Stimulated activated CD4-positive, alpha-beta T cell treated with anti-CD3 and anti-CD28 coated beads, Interleukin-1b, Interleukin-23, amount 100 ng/mL, for 24 hours (primary cell): ENCODE data around the gene SPAG7.
"Not testable (repeated sequence)": the region's sequence is repeated elsewhere in the genome, so short reads cannot be mapped to it uniquely, and the experiment has no call there.

ENCODE experiments used
- DNase-seq, 4 experiments: peaks; one replicate each; pipeline ENCODE4 v3.0.0-alpha.2; 2020; ENCODE audit warnings: low read depth in 4 of 4, low spot score in 1 of 4

SPAG7 gene

GRCh38 chr17:4938688-4939545, 28.7 kb downstream of the SPAG7 start:
- DNase-seq: no peak

DNA sequence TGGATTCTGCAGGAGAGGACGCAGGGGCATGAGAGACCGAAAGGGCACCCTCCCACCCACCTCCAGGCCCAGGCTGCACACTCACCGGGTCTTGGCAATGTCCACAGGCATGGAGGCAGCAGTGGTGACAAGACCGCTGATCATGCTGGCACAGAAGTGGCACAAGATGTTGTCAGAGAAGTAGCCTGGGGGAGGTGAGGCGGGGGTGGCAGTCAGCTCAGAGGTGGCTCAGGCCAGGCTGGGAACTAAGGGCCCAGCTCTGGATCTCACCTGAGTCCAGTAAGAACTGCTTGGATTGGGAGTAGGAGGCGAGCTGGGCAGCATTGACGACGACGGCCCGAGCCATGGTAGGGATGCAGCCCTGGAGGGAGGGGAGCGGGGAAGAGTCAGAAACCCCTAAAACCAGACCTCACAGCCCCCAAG, 29.5 kb downstream of the SPAG7 start:
- DNase-seq: no peak

DNA sequence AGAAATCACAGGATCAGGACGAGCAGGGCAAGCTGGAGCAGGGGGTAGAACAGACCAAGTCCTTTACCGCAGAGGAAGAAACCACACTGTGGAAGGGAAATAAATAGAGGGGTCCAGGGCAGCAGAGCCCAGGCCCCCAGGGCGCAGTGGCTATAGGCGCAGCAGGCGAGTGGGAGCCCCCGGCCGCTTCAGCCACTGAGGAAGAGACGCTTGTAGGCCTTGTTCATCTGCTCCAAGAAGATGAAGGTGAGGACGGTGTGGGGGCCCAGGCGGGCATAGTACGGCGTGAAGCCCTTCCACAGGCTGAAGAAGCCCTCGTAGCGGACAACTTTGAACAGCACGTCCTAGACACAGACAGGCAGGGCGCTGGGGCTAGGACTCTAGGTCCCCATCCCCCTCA, 30.1 kb downstream of the SPAG7 start:
- no peak for DNase-seq

DNA sequence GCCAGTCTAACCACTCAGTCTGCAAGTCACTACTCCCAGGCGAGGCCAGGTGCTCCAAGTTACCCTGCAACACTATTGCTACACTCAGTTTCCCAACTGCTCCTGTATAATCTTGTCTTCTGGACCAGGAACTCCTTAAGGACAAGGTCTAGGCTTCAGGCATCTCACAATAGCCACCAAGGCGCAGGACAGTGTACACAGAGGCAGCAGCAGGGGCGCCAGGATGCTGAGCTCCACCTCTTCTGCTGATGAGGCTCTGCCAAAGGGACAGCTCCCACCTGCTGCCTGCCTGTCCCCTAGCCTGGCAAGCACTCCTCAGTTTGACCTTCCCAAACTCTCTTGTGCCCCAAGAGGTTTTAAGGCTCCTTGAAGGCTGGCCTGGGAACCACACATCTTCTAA, 31.2 kb downstream of the SPAG7 start:
- DNase-seq: no peak

GRCh38 chr17:4935650-4936049, 32.0 kb downstream of the SPAG7 start:
- DNase-seq: no peak

DNA sequence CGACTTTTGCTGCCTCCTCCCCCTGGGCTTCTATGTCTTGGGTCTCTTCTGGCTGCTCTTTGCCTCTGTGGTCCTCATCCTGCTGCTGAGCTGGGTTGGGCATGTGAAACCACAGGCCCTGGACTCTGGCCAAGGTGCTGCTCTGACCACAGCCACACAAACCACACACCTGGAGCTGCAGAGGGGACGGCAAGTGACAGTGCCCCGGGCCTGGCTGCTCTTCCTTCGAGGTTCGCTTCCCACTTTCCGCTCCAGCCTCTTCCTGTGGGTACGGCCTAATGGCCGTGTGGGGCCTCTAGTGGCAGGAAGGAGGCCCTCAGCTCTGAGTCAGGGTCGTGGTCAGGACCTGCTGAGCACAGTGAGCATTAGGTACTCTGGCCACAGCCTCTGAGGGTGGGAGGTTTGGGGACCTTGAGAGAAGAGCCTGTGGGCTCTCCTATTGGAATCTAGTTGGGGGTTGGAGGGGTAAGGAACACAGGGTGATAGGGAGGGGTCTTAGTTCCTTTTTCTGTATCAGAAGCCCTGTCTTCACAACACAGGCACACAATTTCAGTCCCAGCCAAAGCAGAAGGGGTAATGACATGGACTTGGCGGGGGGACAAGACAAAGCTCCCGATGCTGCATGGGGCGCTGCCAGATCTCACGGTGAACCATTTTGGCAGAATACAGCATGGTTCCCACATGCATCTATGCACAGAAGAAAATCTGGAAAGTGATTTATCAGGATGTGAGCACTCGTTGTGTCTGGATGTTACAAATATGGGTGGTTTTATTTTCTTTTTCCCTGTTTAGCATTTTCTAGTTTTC, 33.2 kb downstream of the SPAG7 start:
- no peak for DNase-seq

DNA sequence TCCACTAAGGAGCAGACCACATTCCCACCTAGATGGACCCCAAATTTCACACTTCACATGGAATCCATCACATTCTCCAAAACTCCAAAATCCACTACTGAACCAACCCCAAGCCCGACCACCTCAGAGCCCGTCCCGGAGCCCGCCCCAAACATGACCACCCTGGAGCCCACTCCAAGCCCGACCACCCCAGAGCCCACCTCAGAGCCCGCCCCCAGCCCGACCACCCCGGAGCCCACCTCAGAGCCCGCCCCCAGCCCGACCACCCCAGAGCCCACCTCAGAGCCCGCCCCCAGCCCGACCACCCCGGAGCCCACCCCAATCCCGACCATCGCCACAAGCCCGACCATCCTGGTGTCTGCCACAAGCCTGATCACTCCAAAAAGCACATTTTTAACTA, 34.0 kb downstream of the SPAG7 start:
- no peak for DNase-seq

DNA sequence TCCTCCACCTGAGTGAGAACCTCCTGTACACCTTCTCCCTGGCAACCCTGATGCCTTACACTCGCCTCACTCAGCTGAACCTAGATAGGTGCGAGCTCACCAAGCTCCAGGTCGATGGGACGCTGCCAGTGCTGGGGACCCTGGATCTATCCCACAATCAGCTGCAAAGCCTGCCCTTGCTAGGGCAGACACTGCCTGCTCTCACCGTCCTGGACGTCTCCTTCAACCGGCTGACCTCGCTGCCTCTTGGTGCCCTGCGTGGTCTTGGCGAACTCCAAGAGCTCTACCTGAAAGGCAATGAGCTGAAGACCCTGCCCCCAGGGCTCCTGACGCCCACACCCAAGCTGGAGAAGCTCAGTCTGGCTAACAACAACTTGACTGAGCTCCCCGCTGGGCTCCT, 34.9 kb downstream of the SPAG7 start:
- DNase-seq: no peak

- DNase-seq: no peak
Observed at GRCh38 chr17:4931963-4932362, 35.7 kb downstream of the SPAG7 start, which contains the start of gene GP1BA. Gene GP1BA (plus strand): TSS chr17:4932277. CDS start chr17:4932605, 328 bp downstream.

- DNase-seq: no peak
Observed at GRCh38 chr17:4928881-4929280, 38.7 kb downstream of the SPAG7 start.

GRCh38 chr17:4926577-4927335, 40.9 kb downstream of the SPAG7 start:
- DNase-seq: not testable (repeated sequence)

- DNase-seq: no peak
Observed at GRCh38 chr17:4921320-4921719, 46.3 kb downstream of the SPAG7 start.

GRCh38 chr17:4920351-4921048, 47.1 kb downstream of the SPAG7 start:
- no peak for DNase-seq

DNA sequence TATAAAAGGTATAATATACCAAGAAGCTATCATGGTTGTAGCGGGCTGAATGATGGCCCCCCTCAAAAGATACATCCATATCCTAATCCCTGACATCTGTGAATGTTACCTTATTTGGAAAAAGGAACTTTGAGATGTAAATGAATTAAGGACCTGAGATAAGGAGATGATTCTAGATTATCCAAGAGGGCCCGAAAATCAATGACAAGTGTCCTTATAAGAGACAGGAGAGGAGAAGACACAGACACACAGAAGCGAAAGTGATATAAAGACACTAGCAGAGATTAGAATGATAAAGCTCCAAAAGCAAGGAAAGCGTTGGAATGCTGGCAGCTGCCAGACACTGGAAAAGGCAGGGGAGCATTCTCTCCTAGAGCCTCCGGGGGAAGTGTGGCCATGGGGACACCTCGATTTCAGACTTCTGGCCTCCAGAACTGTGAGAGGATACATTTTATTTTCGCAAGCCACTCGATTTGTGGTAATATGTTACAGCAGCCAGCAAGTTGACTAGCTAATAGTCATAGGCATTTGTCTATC, 48.0 kb downstream of the SPAG7 start:
- DNase-seq: no peak

DNA sequence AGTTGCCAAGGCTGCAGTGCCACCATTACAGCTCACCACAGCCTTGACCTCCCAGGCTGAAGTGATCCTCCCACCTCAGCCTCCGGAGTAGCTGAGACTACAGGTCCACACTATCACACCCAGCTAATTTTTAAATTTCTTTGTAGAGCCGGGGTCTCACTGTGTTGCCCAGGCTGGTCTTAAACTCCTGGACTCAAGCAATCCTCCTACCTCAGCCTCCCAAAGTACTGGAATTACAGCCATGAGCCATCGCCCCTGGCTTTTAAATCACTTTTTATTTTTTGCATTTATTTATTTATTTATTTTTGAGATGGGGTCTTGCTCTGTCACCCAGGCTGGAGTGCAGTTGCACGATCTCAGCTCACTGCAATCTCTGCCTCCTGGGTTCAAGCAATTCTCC, 53.1 kb downstream of the SPAG7 start:
- not testable (repeated sequence) for DNase-seq

- DNase-seq: no peak
Observed at GRCh38 chr17:4913994-4914393, 53.6 kb downstream of the SPAG7 start.
